Lower lobe of right lung (tissue), 2 donors: ENCODE data around the gene KRT20. TPM values are rescaled to one million over a fixed set of nuclear protein-coding genes. Genes with fewer than 3 reads are reported as not detected.

Experiments used
- ATAC-seq, 2 donors: fragments of 200-7000 bp; cut with Tn5 transposase; one replicate each; pipeline ENCODE4 v1.9.1; 2020 to 2022; ENCODE audit warnings: mild to moderate bottlenecking in 2 of 2, moderate library complexity in 2 of 2
- DNase-seq: peaks from one replicate; pipeline ENCODE4 v3.0.0-alpha.2; 2020
- H3K27ac ChIP-seq: fragments of 200-600 bp; one replicate; pipeline ENCODE4 v1.8.0; 2022
- H3K27me3 ChIP-seq: fragments of 200-600 bp; one replicate; pipeline ENCODE4 v1.8.0; 2022; ENCODE audit warnings: low read depth
- H3K36me3 ChIP-seq: fragments of 200-600 bp; one replicate; pipeline ENCODE4 v1.8.0; 2022; ENCODE audit warnings: mild to moderate bottlenecking
- H3K4me1 ChIP-seq: fragments of 200-600 bp; one replicate; pipeline ENCODE4 v1.8.0; 2022
- H3K4me3 ChIP-seq: fragments of 200-600 bp; one replicate; pipeline ENCODE4 v1.8.0; 2022; ENCODE audit warnings: mild to moderate bottlenecking
- H3K9me3 ChIP-seq: fragments of 200-600 bp; one replicate; pipeline ENCODE4 v1.8.0; 2022
- intact Hi-C: fragments of 100-400 bp; cut with DNase I; formaldehyde crosslinking; loops from one replicate; pipeline ENCODE4 v1.11.0; 2022
- total RNA-seq: library from RNA; stranded (reverse); fragmentation: NEBNext Ultra II Directional; extraction: Animal tissue kit (Norgen Biotek cat#: 25700); gene quantifications from one replicate; pipeline ENCODE4 v1.2.1, GENCODE V29; 2021
- TF ChIP-seq, protein P1 (sequence below): fragments of 200-600 bp; IDR thresholded peaks from one replicate; pipeline ENCODE4 v1.8.0; 2022; ENCODE audit warnings: antibody characterized with exemption, mild to moderate bottlenecking
- donor health status: DM: no; HTN: yes; CAD: no; lungs with severe emphysema.

The KRT20 gene
- total RNA-seq, 1 donor from 2014 or later = not detected

DNA sequence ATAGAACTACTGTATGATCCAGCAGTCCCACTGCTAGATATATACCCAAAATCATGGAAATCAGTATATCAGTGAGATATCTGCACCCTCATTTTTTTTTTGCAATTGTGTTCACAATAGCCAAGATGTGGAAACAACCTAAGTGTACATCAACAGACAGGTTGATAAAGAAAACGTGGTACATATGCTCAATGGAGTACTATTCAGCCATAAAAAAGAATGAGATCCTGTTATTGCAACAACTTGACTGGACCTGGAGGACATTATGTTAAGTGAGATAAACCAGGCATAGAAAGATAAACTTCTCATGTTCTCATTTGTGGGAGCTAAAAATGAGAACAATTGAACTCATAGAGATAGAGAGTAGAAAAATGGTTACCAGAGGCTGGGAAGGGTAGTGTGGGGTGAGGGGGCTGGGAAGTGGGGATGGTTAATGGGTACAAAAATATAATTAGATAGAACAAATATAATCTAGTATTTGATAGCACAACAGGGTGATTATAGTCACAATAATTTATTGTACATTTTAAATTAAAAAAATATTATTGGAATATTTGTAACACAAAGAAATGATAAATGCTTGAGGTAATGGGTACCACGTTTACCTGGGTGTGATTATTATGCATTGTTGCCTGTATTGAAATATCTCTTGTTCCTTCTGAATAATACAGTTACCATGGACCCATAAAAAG is 54.8 kb downstream of the KRT20 start:
- no peaks in the 10 kb centered on the region for H3K27me3 ChIP-seq
- no peak overlapping the region for H3K4me3 ChIP-seq
- H3K4me1 ChIP-seq = no peaks in the 10 kb centered on the region
- no peak for ATAC-seq
- intact Hi-C loops = no loop called here
- DNase-seq = no peak
- peaks cover 11% of the 10 kb centered on the region for H3K36me3 ChIP-seq
- TF ChIP-seq, protein P1, sequence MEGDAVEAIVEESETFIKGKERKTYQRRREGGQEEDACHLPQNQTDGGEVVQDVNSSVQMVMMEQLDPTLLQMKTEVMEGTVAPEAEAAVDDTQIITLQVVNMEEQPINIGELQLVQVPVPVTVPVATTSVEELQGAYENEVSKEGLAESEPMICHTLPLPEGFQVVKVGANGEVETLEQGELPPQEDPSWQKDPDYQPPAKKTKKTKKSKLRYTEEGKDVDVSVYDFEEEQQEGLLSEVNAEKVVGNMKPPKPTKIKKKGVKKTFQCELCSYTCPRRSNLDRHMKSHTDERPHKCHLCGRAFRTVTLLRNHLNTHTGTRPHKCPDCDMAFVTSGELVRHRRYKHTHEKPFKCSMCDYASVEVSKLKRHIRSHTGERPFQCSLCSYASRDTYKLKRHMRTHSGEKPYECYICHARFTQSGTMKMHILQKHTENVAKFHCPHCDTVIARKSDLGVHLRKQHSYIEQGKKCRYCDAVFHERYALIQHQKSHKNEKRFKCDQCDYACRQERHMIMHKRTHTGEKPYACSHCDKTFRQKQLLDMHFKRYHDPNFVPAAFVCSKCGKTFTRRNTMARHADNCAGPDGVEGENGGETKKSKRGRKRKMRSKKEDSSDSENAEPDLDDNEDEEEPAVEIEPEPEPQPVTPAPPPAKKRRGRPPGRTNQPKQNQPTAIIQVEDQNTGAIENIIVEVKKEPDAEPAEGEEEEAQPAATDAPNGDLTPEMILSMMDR = no peak
- H3K27ac ChIP-seq = no peak overlapping the region
- H3K9me3 ChIP-seq = no peaks in the 10 kb centered on the region

DNA sequence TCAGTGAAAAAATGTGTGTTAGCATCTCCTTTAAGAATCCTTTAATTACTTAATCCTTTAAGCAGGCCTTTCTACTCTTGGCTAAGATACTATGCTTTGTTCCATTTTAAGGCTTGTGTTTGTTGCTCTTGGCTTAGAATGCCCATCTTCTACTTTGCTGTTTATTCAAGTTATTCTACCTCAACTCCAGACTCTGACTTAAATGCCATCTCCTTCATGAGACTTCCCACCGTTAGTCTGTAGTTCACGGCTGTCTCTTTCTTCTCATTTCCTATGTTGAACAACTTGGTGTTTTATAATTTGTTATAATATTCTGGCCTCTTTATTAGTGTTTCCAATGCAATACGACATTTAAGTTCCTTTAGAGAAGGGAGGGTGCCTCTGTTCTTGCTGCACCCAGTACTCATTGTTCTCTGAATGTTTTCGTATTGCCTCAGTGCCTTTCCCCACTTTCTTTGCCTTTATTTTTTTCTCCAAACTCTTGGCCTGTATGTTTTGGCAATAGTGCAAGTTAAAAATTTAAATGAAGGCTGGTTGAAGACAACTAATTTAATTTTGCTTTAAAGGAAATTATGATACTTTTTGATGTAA is 56.5 kb downstream of the KRT20 start:
- TF ChIP-seq, protein P1 = no peak
- H3K27me3 ChIP-seq = no peaks in the 10 kb centered on the region
- no peaks in the 10 kb centered on the region for H3K9me3 ChIP-seq
- peak in 1 of 2 donors; percentile 66 for ATAC-seq
- DNase-seq = no peak
- intact Hi-C loops = no loop called here
- no peaks in the 10 kb centered on the region for H3K36me3 ChIP-seq
- no peak overlapping the region for H3K4me3 ChIP-seq
- H3K27ac ChIP-seq = no peak overlapping the region
- no peaks in the 10 kb centered on the region for H3K4me1 ChIP-seq

DNA sequence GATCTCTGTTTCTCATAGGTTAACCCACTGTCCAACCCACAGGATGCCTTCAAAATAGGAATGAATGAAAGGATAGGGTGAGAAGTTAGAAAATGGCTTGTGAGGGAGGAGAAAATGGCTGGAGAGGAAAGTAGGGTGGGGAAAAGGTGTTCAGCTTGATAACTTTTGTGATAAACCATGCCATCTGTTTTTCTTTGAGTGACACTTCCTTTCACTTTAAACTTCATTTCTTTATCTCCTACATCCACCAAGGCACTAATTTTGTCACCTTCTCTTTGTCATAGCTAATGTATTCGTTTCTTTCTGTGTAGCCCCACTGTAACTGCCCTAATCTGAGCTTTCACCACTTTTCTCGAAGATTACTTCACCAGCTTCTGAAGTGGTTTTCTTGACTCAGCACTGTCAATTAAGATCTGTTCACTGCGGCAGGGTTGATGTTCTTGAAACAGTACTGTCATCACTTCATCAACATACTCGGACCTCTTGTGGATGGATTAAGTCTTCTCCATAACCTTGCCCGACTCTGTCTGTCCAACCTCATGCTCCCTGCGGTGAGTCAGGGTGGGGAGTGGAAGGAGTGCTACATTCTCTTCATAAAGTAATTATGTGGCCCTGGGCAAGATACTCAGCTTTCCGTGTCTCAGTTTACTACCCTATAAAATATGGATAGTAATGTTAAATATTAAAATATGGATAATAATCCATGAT is 57.1 kb downstream of the KRT20 start:
- TF ChIP-seq, protein P1 = no peak
- Histone ChIP-seq H3K27me3 (no peaks in the 10 kb centered on the region), H3K4me3 (no peak overlapping the region), H3K36me3 (no peaks in the 10 kb centered on the region), H3K9me3 (no peaks in the 10 kb centered on the region), H3K4me1 (no peaks in the 10 kb centered on the region), H3K27ac (no peak overlapping the region)
- intact Hi-C loops = no loop called here
- ATAC-seq (peak in 1 of 2 donors; percentile 59), DNase-seq (no peak)

Other genes with a start within 250 kb of the KRT20 start
- 83.6 TPM for gene SMARCE1, start 237.4 kb downstream of the KRT20 start, total RNA-seq
- gene KRT222, start 220.1 kb downstream of the KRT20 start, total RNA-seq = 1.3 TPM
- not detected for gene KRT24, start 181.5 kb downstream of the KRT20 start, total RNA-seq
- not detected for gene KRT25, start 129.9 kb downstream of the KRT20 start, total RNA-seq
- not detected for gene KRT26, start 113.0 kb downstream of the KRT20 start, total RNA-seq
- not detected for gene KRT27, start 102.7 kb downstream of the KRT20 start, total RNA-seq
- not detected for gene KRT28, start 85.3 kb downstream of the KRT20 start, total RNA-seq
- 31.7 TPM for gene KRT10, start 62.6 kb downstream of the KRT20 start, total RNA-seq
- not detected for gene KRT12, start 18.0 kb downstream of the KRT20 start, total RNA-seq
- 1.9 TPM for gene KRT23, start 52.4 kb upstream of the KRT20 start, total RNA-seq
- 0.59 TPM for gene KRT39, start 81.7 kb upstream of the KRT20 start, total RNA-seq
- 0.27 TPM for gene KRT40, start 99.1 kb upstream of the KRT20 start, total RNA-seq
- not detected for gene KRTAP3-3, start 108.9 kb upstream of the KRT20 start, total RNA-seq
- gene KRTAP3-2, start 114.7 kb upstream of the KRT20 start, total RNA-seq = not detected
- not detected for gene KRTAP3-1, start 123.9 kb upstream of the KRT20 start, total RNA-seq
- gene KRTAP1-5, start 142.0 kb upstream of the KRT20 start, total RNA-seq = not detected
- not detected for gene KRTAP1-4, start 145.0 kb upstream of the KRT20 start, total RNA-seq
- gene KRTAP1-3, start 149.6 kb upstream of the KRT20 start, total RNA-seq = not detected
- gene KRTAP1-1, start 156.2 kb upstream of the KRT20 start, total RNA-seq = not detected
- gene KRTAP2-1, start 162.1 kb upstream of the KRT20 start, total RNA-seq = not detected
- not detected for gene KRTAP2-2, start 170.0 kb upstream of the KRT20 start, total RNA-seq
- not detected for gene KRTAP2-3, start 174.9 kb upstream of the KRT20 start, total RNA-seq
- not detected for gene KRTAP2-4, start 180.6 kb upstream of the KRT20 start, total RNA-seq
- gene KRTAP4-7, start 198.9 kb upstream of the KRT20 start, total RNA-seq = not detected
- gene KRTAP4-8, start 212.9 kb upstream of the KRT20 start, total RNA-seq = not detected
- gene KRTAP4-16, start 217.0 kb upstream of the KRT20 start, total RNA-seq = not detected
- not detected for gene KRTAP4-9, start 220.1 kb upstream of the KRT20 start, total RNA-seq
- gene KRTAP4-11, start 233.1 kb upstream of the KRT20 start, total RNA-seq = not detected
- not detected for gene KRTAP4-12, start 238.9 kb upstream of the KRT20 start, total RNA-seq